PC-3 (cell line): ENCODE data around the gene HYKK. TPM values are rescaled to one million over a fixed set of nuclear protein-coding genes. Genes with fewer than 3 reads are reported as not detected.
A peak's percentile ranks its signal among the peaks of the same experiment; 100 is the strongest.
"Not testable (repeated sequence)": the region's sequence is repeated elsewhere in the genome, so short reads cannot be mapped to it uniquely, and the experiment has no call there.

Experiments
- ATAC-seq: fragments of 200-7000 bp; cut with Tn5 transposase; 2 replicates; pipeline ENCODE4 v1.9.1; 2020; ENCODE audit warnings: mild to moderate bottlenecking, moderate library complexity
- BruUV-seq: library from RNA; stranded (reverse); fragments of 400-500 nt; replicated peaks from 2 replicates; lab custom pipeline; 2021; lab: Mats Ljungman, UMichigan
- CTCF ChIA-PET: fragments of 300-600 bp; sonication (Branson Sonifier 250); formaldehyde crosslinking; loops from one replicate; lab custom pipeline; 2022; ENCODE audit warnings: antibody characterized with exemption; lab: Charles Lee
- POLR2A ChIA-PET: fragments of 300-600 bp; sonication (Branson Sonifier 250); formaldehyde crosslinking; loops from one replicate; lab custom pipeline; 2022; ENCODE audit warnings: antibody characterized with exemption; ENCODE audit not compliant: unreplicated experiment; lab: Charles Lee
- DNase-seq: peaks from one replicate; pipeline ENCODE4 v3.0.0-alpha.2; 2015
- H2AFZ ChIP-seq: fragments of 300-600 bp; sonication (generic); 2 replicates; pipeline ENCODE4 v1.6.0; 2016; ENCODE audit warnings: antibody characterized with exemption, low read length
- H3F3A ChIP-seq: fragments of 300-600 bp; sonication (generic); one replicate; pipeline ENCODE4 v1.6.0; 2017; ENCODE audit warnings: antibody characterized with exemption, low read length, control low read depth, mild to moderate bottlenecking; ENCODE audit not compliant: unreplicated experiment
- H3K27ac ChIP-seq: fragments of 300-600 bp; sonication (generic); 2 replicates; pipeline ENCODE4 v1.5.1; 2016; ENCODE audit warnings: mild to moderate bottlenecking, low read length
- H3K27me3 ChIP-seq: fragments of 300-600 bp; sonication (generic); 2 replicates; pipeline ENCODE4 v1.6.1; 2016; ENCODE audit warnings: low read length, mixed read lengths
- H3K36me3 ChIP-seq: fragments of 300-600 bp; sonication (generic); 2 replicates; pipeline ENCODE4 v1.6.1; 2016; ENCODE audit warnings: low read depth, mixed run types, low read length, mixed read lengths
- H3K4me1 ChIP-seq: fragments of 300-600 bp; sonication (generic); 2 replicates; pipeline ENCODE4 v1.5.1; 2016; ENCODE audit warnings: low read length; ENCODE audit not compliant: insufficient read depth
- H3K4me2 ChIP-seq: fragments of 300-600 bp; sonication (generic); 2 replicates; pipeline ENCODE4 v1.6.0; 2016; ENCODE audit warnings: low read length
- H3K4me3 ChIP-seq: fragments of 300-600 bp; sonication (generic); 2 replicates; pipeline ENCODE4 v1.5.1; 2016; ENCODE audit warnings: mild to moderate bottlenecking, low read length, mixed read lengths
- H3K79me2 ChIP-seq: fragments of 300-600 bp; sonication (generic); 2 replicates; pipeline ENCODE4 v1.6.1; 2017; ENCODE audit warnings: low read length, mixed read lengths
- H3K9ac ChIP-seq: fragments of 300-600 bp; sonication (generic); 2 replicates; pipeline ENCODE4 v1.6.0; 2016; ENCODE audit warnings: mild to moderate bottlenecking, low read length
- H3K9me2 ChIP-seq: fragments of 300-600 bp; sonication (generic); replicated peaks from 2 replicates; pipeline ENCODE4 v1.6.1; 2016; ENCODE audit warnings: mixed run types, low read length, mixed read lengths
- H3K9me3 ChIP-seq: fragments of 300-600 bp; sonication (generic); 2 replicates; pipeline ENCODE4 v1.6.1; 2016; ENCODE audit warnings: low read length, mixed read lengths
- H4K20me1 ChIP-seq: fragments of 300-600 bp; sonication (generic); 2 replicates; pipeline ENCODE4 v1.6.1; 2016; ENCODE audit warnings: low read length, mixed read lengths
- CTCF ChIP-seq: fragments of 300-600 bp; sonication (generic); conservative IDR thresholded peaks from 2 replicates; pipeline ENCODE4 v1.5.1; 2017; ENCODE audit warnings: antibody characterized with exemption, low read depth, mild to moderate bottlenecking, low read length
- EZH2 ChIP-seq: fragments of 300-600 bp; sonication (generic); IDR thresholded peaks from one replicate; pipeline ENCODE4 v1.6.1; 2017; ENCODE audit warnings: antibody characterized with exemption, mild to moderate bottlenecking, low read length; ENCODE audit not compliant: unreplicated experiment
- EZH2phosphoT487 ChIP-seq: fragments of 300-600 bp; sonication (generic); IDR thresholded peaks from 2 replicates; pipeline ENCODE4 v1.6.1; 2018; ENCODE audit warnings: mild to moderate bottlenecking, antibody characterized with exemption, low read length, borderline replicate concordance
- intact Hi-C: fragments of 100-400 bp; cut with micrococcal nuclease; formaldehyde crosslinking; loops from 2 replicates; pipeline ENCODE4 v1.9.0; 2023
- total RNA-seq: library from RNA; depleted of rRNA; stranded (reverse); fragments of >200 nt; gene quantifications from 2 replicates; pipeline ENCODE4 v1.2.3, GENCODE V29; 2014

Gene HYKK
- total RNA-seq, 1 experiment from 2014 or later: 7.3 TPM

- intact Hi-C loops: no loop called here
- POLR2A ChIA-PET: interaction anchor here (0.6 kb wide), 1 partner anchor 17 kb away, joined by 3 read pairs; no protein-coding TSS in a partner anchor
- H2AFZ ChIP-seq: no peak overlapping the region
- no peaks in the 10 kb centered on the region for H4K20me1 ChIP-seq
- H3F3A ChIP-seq: no peaks in the 10 kb centered on the region
- no peak overlapping the region for H3K9ac ChIP-seq
- CTCF ChIA-PET: no interaction called here
- no peaks in the 10 kb centered on the region for H3K36me3 ChIP-seq
- H3K4me2 ChIP-seq: no peak overlapping the region
- TF ChIP-seq EZH2phosphoT487 (no peak), CTCF (no peak), EZH2 (no peak)
- BruUV-seq: no TSS peak
- H3K27ac ChIP-seq: no peak overlapping the region
- H3K79me2 ChIP-seq: peaks cover 10% of the 10 kb centered on the region
- H3K27me3 ChIP-seq: no peaks in the 10 kb centered on the region
- no peaks in the 10 kb centered on the region for H3K9me2 ChIP-seq
- H3K4me1 ChIP-seq: peaks cover 3% of the 10 kb centered on the region; the same call in 1 of the 2 replicates
- no peaks in the 10 kb centered on the region for H3K9me3 ChIP-seq
- DNase-seq (no peak), ATAC-seq (no peak)
- H3K4me3 ChIP-seq: no peak overlapping the region
Observed at GRCh38 chr15:78536134-78536533, 28.8 kb downstream of the HYKK start.

DNA sequence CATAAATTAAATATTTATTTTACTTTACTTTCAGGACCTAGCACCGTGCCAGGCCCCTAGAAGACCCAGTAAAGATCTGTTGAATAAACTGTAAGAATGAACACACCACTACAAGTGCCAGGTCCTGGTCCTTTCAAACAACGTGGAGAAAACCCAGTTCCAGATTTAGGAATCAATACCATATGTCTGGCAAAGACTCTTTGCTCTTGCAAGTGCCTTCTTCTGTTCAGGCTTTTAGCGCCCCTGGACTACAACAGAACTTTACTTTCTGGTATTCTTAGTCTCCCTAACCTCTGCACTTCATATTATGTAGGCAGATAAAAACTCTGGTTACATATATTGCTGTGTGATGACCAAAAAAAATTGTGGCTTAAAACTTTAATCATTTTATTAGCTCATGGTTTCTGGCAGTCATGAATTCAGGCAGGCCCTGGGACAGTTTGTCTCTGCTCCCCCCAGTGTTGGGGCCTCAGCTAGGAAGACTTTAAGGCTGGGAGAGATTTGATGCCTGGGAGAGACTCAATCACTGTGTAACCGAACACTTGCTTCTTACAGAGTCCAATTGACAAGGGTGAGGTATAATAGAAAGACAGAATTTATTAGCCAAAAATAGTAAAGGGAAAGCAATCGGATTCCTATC, 30.0 kb downstream of the HYKK start:
- peaks cover 9% of the 10 kb centered on the region; the same call in 1 of the 2 replicates for H4K20me1 ChIP-seq
- DNase-seq (no peak), ATAC-seq (no peak)
- H3K9me3 ChIP-seq: no peaks in the 10 kb centered on the region
- intact Hi-C loops: no loop called here
- CTCF ChIA-PET: no interaction called here
- no peaks in the 10 kb centered on the region for H3K27me3 ChIP-seq
- no peak for TF ChIP-seq EZH2phosphoT487
- no peak for TF ChIP-seq EZH2
- TF ChIP-seq CTCF: no peak
- no peaks in the 10 kb centered on the region for H3F3A ChIP-seq
- peaks cover 23% of the 10 kb centered on the region for H3K79me2 ChIP-seq
- no peak overlapping the region for H2AFZ ChIP-seq
- peaks cover 7% of the 10 kb centered on the region; the same call in 1 of the 2 replicates for H3K36me3 ChIP-seq
- no peak overlapping the region for H3K4me3 ChIP-seq
- H3K4me2 ChIP-seq: no peak overlapping the region
- H3K9ac ChIP-seq: no peak overlapping the region
- BruUV-seq: no TSS peak
- peaks cover 10% of the 10 kb centered on the region for H3K4me1 ChIP-seq
- H3K27ac ChIP-seq: no peak overlapping the region
- POLR2A ChIA-PET: no interaction called here
- no peaks in the 10 kb centered on the region for H3K9me2 ChIP-seq

- CTCF ChIA-PET: no interaction called here
- TF ChIP-seq EZH2phosphoT487: no peak
- TF ChIP-seq EZH2: no peak
- TF ChIP-seq CTCF: no peak
- H3K4me2 ChIP-seq: no peak overlapping the region
- H3K36me3 ChIP-seq: peaks cover 16% of the 10 kb centered on the region; the same call in 1 of the 2 replicates
- no peaks in the 10 kb centered on the region for H3F3A ChIP-seq
- H3K4me3 ChIP-seq: no peak overlapping the region
- no peaks in the 10 kb centered on the region for H3K9me2 ChIP-seq
- no peak overlapping the region for H3K27ac ChIP-seq
- POLR2A ChIA-PET: no interaction called here
- DNase-seq (no peak), ATAC-seq (no peak)
- H3K9ac ChIP-seq: no peak overlapping the region
- no peaks in the 10 kb centered on the region for H3K27me3 ChIP-seq
- no peaks in the 10 kb centered on the region for H3K9me3 ChIP-seq
- intact Hi-C loops: no loop called here
- H3K79me2 ChIP-seq: peaks cover 32% of the 10 kb centered on the region
- H3K4me1 ChIP-seq: peaks cover 18% of the 10 kb centered on the region
- H4K20me1 ChIP-seq: peaks cover 9% of the 10 kb centered on the region; the same call in 1 of the 2 replicates
- no peak overlapping the region for H2AFZ ChIP-seq
- no TSS peak for BruUV-seq
Observed at GRCh38 chr15:78538358-78538757, 31.0 kb downstream of the HYKK start.

GRCh38 chr15:78539464-78540140, 32.2 kb downstream of the HYKK start:
- H3K9me3 ChIP-seq, DNase-seq, H3F3A ChIP-seq, CTCF ChIA-PET, ATAC-seq, H3K9me2 ChIP-seq, H3K27me3 ChIP-seq, H4K20me1 ChIP-seq: not testable (repeated sequence)
- peak overlapping the region; percentile 93 for H3K9ac ChIP-seq
- H3K4me1 ChIP-seq: peaks cover 18% of the 10 kb centered on the region
- intact Hi-C loops: loop anchor here (5.0 kb wide), 1 partner anchor 32 kb away; the partner anchor contains the start of gene HYKK
- H2AFZ ChIP-seq: peak overlapping the region; percentile 80
- H3K4me2 ChIP-seq: peak overlapping the region; percentile 83
- peak overlapping the region; percentile 99 for H3K4me3 ChIP-seq
- TSS peak; percentile 92 for BruUV-seq
- peaks cover 23% of the 10 kb centered on the region; the same call in 1 of the 2 replicates for H3K36me3 ChIP-seq
- H3K79me2 ChIP-seq: peaks cover 39% of the 10 kb centered on the region
- POLR2A ChIA-PET: interaction anchor here (0.6 to 1.1 kb wide), 3 partner anchors 26 to 124 kb away, joined by 3 read pairs; partner anchors contain the start of gene CHRNA5
- H3K27ac ChIP-seq: peak overlapping the region; percentile 69
